SJSA1 (cell line): ENCODE data around the gene AUNIP. TPM values are rescaled to one million over a fixed set of nuclear protein-coding genes. Genes with fewer than 3 reads are reported as not detected.

Source experiments
- DNase-seq, 2 experiments: peaks; one replicate each; pipeline ENCODE4 v3.0.0-alpha.2; 2015 to 2020; ENCODE audit warnings: low spot score in 2 of 2, low read depth in 1 of 2
- H3K27ac ChIP-seq: fragments of 250-450 bp; sonication (Bioruptor Pico); 2 replicates; pipeline ENCODE4 v1.5.1; 2020; ENCODE audit warnings: mild to moderate bottlenecking, moderate library complexity
- H3K27me3 ChIP-seq: fragments of 250-450 bp; sonication (Bioruptor Pico); replicated peaks from 2 replicates; pipeline ENCODE4 v1.5.1; 2020; ENCODE audit warnings: mild to moderate bottlenecking, moderate library complexity
- H3K36me3 ChIP-seq: fragments of 250-450 bp; sonication (Bioruptor Pico); 2 replicates; pipeline ENCODE4 v1.5.1; 2020; ENCODE audit warnings: mild to moderate bottlenecking
- H3K4me1 ChIP-seq: fragments of 250-450 bp; sonication (Bioruptor Pico); replicated peaks from 2 replicates; pipeline ENCODE4 v1.6.1; 2021; ENCODE audit warnings: mild to moderate bottlenecking
- H3K4me3 ChIP-seq: fragments of 250-450 bp; sonication (Bioruptor Pico); 2 replicates; pipeline ENCODE4 v1.5.1; 2020; ENCODE audit warnings: mild to moderate bottlenecking
- H3K9me3 ChIP-seq: fragments of 250-450 bp; sonication (Bioruptor Pico); replicated peaks from 2 replicates; pipeline ENCODE4 v1.5.1; 2020; ENCODE audit warnings: mild to moderate bottlenecking
- total RNA-seq: library from RNA; depleted of rRNA; stranded (reverse); fragments of >200 nt; shearing (Covaris generic); gene quantifications from 2 replicates; pipeline ENCODE4 v1.2.3, GENCODE V29; 2014; rRNA removed

AUNIP gene
- total RNA-seq, 1 experiment from 2014 or later = 9.5 TPM

- DNase-seq = no peak
- Histone ChIP-seq H3K4me3 (no peak overlapping the region), H3K27ac (no peak overlapping the region), H3K27me3 (no peaks in the 10 kb centered on the region), H3K9me3 (no peaks in the 10 kb centered on the region), H3K36me3 (no peaks in the 10 kb centered on the region), H3K4me1 (0 out of 2 replicates have a peak, but pooled peaks cover 4% of the 10 kb centered on the region)
These were observed 71.5 kb downstream of the AUNIP start for GRCh38 chr1:25787760-25788166.

- no peak for DNase-seq
- H3K9me3 ChIP-seq = no peaks in the 10 kb centered on the region
- no peaks in the 10 kb centered on the region for H3K27me3 ChIP-seq
- H3K4me1 ChIP-seq = 0 out of 2 replicates have a peak, but pooled peaks cover 4% of the 10 kb centered on the region
- no peaks in the 10 kb centered on the region for H3K36me3 ChIP-seq
- no peak overlapping the region for H3K27ac ChIP-seq
- H3K4me3 ChIP-seq = no peak overlapping the region
These were observed 72.1 kb downstream of the AUNIP start for GRCh38 chr1:25786887-25787759.

- no peaks in the 10 kb centered on the region for H3K9me3 ChIP-seq
- H3K36me3 ChIP-seq = no peaks in the 10 kb centered on the region
- no peak overlapping the region for H3K27ac ChIP-seq
- no peak overlapping the region for H3K4me3 ChIP-seq
- H3K27me3 ChIP-seq = no peaks in the 10 kb centered on the region
- DNase-seq = no peak
- H3K4me1 ChIP-seq = 0 out of 2 replicates have a peak, but pooled peaks cover 4% of the 10 kb centered on the region
These were observed 73.8 kb downstream of the AUNIP start for GRCh38 chr1:25785333-25786067.

GRCh38 chr1:25784575-25785051 lies 74.6 kb downstream of the AUNIP start:
- H3K27me3 ChIP-seq = no peaks in the 10 kb centered on the region
- H3K36me3 ChIP-seq = no peaks in the 10 kb centered on the region
- H3K4me3 ChIP-seq = no peak overlapping the region
- no peaks in the 10 kb centered on the region for H3K9me3 ChIP-seq
- no peak overlapping the region for H3K27ac ChIP-seq
- H3K4me1 ChIP-seq = 0 out of 2 replicates have a peak, but pooled peaks cover 4% of the 10 kb centered on the region
- no peak for DNase-seq

Other genes with a start within 250 kb of the AUNIP start
- gene MAN1C1, start 242.7 kb downstream of the AUNIP start, total RNA-seq = not detected in 2 replicates
- 12.7 and 26.0 TPM in 2 replicates for gene SELENON, start 59.3 kb downstream of the AUNIP start, total RNA-seq
- 48.9 and 51.6 TPM in 2 replicates for gene MTFR1L, start 39.5 kb downstream of the AUNIP start, total RNA-seq
- 2.9 and 3.1 TPM in 2 replicates for gene PAQR7, start 16.3 kb upstream of the AUNIP start, total RNA-seq
- gene STMN1, start 47.0 kb upstream of the AUNIP start, total RNA-seq = 325 and 537 TPM in 2 replicates
- 7.5 and 7.9 TPM in 2 replicates for gene PAFAH2, start 138.6 kb upstream of the AUNIP start, total RNA-seq
- 0.08 TPM in 1 of 2 replicates, not detected in the other for gene EXTL1, start 162.3 kb upstream of the AUNIP start, total RNA-seq
- gene SLC30A2, start 186.7 kb upstream of the AUNIP start, total RNA-seq = not detected in 2 replicates
- gene TRIM63, start 208.2 kb upstream of the AUNIP start, total RNA-seq = not detected in 2 replicates